Nephron progenitor cell (in vitro differentiated cells): ENCODE data around the gene LRP6.

Experiments used
- DNase-seq: peaks from one replicate; pipeline ENCODE4 v3.0.0; 2021
- H3K27ac Mint-ChIP-seq: 2 replicates; pipeline ENCODE4 v1.8.0; 2021; ENCODE audit warnings: mild to moderate bottlenecking, moderate library complexity, mixed read lengths
- H3K27me3 Mint-ChIP-seq: 2 replicates; pipeline ENCODE4 v1.8.0; 2021; ENCODE audit warnings: mild to moderate bottlenecking, low read depth, mixed read lengths; ENCODE audit not compliant: poor library complexity
- H3K36me3 Mint-ChIP-seq: 2 replicates; pipeline ENCODE4 v1.8.0; 2021; ENCODE audit warnings: low read depth, mixed read lengths
- H3K4me1 Mint-ChIP-seq: 2 replicates; pipeline ENCODE4 v1.8.0; 2021; ENCODE audit warnings: mixed read lengths
- H3K4me3 Mint-ChIP-seq: 2 replicates; pipeline ENCODE4 v1.8.0; 2021; ENCODE audit warnings: mild to moderate bottlenecking, moderate library complexity, mixed read lengths
- H3K9me3 Mint-ChIP-seq: 2 replicates; pipeline ENCODE4 v1.8.0; 2021; ENCODE audit warnings: mild to moderate bottlenecking, moderate library complexity, mixed read lengths
- TF ChIP-seq, protein P1 (sequence below): fragments of 200-600 bp; sonication (generic); IDR thresholded peaks from 2 replicates; pipeline ENCODE4 v1.5.0; 2021; ENCODE audit warnings: antibody characterized with exemption

The LRP6 gene

GRCh38 chr12:12209675-12210074, 57.2 kb downstream of the LRP6 start:
- TF ChIP-seq, protein P1, sequence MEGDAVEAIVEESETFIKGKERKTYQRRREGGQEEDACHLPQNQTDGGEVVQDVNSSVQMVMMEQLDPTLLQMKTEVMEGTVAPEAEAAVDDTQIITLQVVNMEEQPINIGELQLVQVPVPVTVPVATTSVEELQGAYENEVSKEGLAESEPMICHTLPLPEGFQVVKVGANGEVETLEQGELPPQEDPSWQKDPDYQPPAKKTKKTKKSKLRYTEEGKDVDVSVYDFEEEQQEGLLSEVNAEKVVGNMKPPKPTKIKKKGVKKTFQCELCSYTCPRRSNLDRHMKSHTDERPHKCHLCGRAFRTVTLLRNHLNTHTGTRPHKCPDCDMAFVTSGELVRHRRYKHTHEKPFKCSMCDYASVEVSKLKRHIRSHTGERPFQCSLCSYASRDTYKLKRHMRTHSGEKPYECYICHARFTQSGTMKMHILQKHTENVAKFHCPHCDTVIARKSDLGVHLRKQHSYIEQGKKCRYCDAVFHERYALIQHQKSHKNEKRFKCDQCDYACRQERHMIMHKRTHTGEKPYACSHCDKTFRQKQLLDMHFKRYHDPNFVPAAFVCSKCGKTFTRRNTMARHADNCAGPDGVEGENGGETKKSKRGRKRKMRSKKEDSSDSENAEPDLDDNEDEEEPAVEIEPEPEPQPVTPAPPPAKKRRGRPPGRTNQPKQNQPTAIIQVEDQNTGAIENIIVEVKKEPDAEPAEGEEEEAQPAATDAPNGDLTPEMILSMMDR, result no peak
- DNase-seq, result no peak
- no peak overlapping the region for H3K27ac Mint-ChIP-seq
- H3K9me3 Mint-ChIP-seq, result no peaks in the 10 kb centered on the region
- H3K36me3 Mint-ChIP-seq, result peaks cover 34% of the 10 kb centered on the region
- peaks cover 13% of the 10 kb centered on the region for H3K4me1 Mint-ChIP-seq
- no peak overlapping the region for H3K4me3 Mint-ChIP-seq
- no peaks in the 10 kb centered on the region for H3K27me3 Mint-ChIP-seq

DNA sequence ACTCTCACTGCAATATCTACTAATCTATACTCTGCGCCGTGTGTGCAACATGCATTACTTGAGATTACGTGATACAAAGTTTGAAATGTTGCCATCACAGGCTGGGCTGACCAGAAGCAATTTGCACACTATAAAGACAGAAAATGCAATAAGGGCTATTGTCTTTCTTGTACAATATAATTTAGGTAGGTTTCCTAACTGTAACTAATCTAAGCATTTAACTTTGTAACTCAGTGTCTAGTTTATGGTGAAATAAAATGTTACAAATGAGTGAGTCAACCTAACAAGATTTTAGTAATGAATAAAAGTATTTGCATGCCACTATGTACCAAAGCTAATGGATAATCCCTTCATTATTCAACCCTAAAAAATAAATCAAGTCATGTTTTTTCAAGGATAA, 57.8 kb downstream of the LRP6 start:
- TF ChIP-seq, protein P1, result no peak
- H3K4me3 Mint-ChIP-seq, result no peak overlapping the region
- peaks cover 38% of the 10 kb centered on the region for H3K36me3 Mint-ChIP-seq
- no peaks in the 10 kb centered on the region for H3K27me3 Mint-ChIP-seq
- H3K4me1 Mint-ChIP-seq, result peaks cover 7% of the 10 kb centered on the region
- H3K27ac Mint-ChIP-seq, result peak overlapping the region; percentile 16
- H3K9me3 Mint-ChIP-seq, result peaks cover 3% of the 10 kb centered on the region
- DNase-seq, result no peak

DNA sequence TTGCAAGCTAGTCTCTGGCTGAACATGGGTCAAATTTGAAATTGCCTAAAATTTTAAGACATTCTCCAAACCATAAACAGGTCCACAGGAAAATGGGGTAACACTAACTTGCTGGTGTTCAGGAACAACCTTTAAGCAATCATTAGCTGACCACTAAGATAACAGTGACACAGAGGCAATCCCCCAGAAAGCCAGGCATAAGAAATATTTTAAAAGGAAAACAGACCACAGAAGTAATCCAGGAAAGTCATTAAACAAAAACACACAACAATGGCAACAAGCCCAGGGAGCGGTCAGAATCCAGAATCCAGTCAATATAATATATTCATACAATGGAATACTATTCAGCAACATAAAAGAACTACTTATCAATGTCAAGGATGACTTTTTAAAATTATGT, 59.1 kb downstream of the LRP6 start:
- no peak for DNase-seq
- TF ChIP-seq, protein P1, result no peak
- H3K4me1 Mint-ChIP-seq, result no peaks in the 10 kb centered on the region
- no peaks in the 10 kb centered on the region for H3K27me3 Mint-ChIP-seq
- H3K36me3 Mint-ChIP-seq, result peaks cover 47% of the 10 kb centered on the region
- H3K27ac Mint-ChIP-seq, result no peak overlapping the region
- H3K9me3 Mint-ChIP-seq, result peaks cover 4% of the 10 kb centered on the region
- H3K4me3 Mint-ChIP-seq, result no peak overlapping the region

DNA sequence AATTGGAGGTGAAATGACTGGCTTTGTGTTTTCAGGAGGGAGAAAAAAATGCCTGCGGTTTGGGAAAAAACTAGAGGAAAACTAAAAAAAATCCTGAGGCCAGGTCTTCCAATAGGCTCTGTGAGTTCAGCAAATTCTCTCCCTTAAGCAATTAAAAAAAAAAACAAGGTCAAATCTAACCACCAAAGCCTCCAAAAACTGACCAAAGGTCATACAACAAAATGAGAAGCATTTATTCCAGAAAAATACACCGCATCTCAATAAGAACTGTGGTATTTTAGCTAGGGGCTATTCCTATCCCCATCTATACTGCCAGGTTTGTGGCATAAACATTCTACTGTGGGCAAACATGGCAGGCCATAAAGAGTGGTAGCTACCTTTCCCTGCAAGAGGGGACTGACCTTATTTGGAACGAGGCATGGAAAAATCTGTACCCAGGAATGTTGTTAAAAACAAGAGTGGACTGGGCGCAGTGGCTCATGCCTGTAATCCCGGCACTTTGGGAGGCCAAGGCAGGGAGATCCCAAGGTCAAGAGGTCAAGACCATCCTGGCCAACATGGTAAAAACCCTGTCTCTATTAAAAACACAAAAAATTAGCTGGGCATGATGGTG, 60.0 kb downstream of the LRP6 start:
- TF ChIP-seq, protein P1, result no peak
- no peak for DNase-seq
- no peaks in the 10 kb centered on the region for H3K4me1 Mint-ChIP-seq
- H3K4me3 Mint-ChIP-seq, result no peak overlapping the region
- H3K9me3 Mint-ChIP-seq, result peaks cover 4% of the 10 kb centered on the region
- peaks cover 52% of the 10 kb centered on the region for H3K36me3 Mint-ChIP-seq
- no peaks in the 10 kb centered on the region for H3K27me3 Mint-ChIP-seq
- no peak overlapping the region for H3K27ac Mint-ChIP-seq

DNA sequence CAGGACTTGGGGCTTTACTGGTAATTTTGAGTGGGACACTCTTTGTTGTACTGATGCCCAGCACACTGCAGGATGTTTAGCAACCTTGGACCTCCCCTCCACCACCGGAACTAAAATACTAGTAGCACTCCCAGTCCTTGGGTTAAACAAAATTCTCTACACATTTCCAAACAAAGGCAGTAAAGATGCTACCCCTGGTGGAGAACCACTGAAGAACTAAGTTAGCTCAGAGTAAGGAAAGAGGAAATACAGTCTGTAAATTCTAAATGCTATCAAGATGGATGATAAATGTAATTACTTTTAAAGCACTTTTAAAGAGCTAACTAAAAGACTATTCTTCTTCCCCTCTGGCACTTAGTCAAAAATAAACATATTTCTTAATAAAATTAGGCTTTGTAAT, 64.1 kb downstream of the LRP6 start:
- H3K36me3 Mint-ChIP-seq, result peaks cover 70% of the 10 kb centered on the region
- TF ChIP-seq, protein P1, result no peak
- peak overlapping the region; percentile 66 for H3K27ac Mint-ChIP-seq
- no peak overlapping the region for H3K4me3 Mint-ChIP-seq
- no peaks in the 10 kb centered on the region for H3K27me3 Mint-ChIP-seq
- no peak for DNase-seq
- no peaks in the 10 kb centered on the region for H3K4me1 Mint-ChIP-seq
- H3K9me3 Mint-ChIP-seq, result peaks cover 39% of the 10 kb centered on the region

DNA sequence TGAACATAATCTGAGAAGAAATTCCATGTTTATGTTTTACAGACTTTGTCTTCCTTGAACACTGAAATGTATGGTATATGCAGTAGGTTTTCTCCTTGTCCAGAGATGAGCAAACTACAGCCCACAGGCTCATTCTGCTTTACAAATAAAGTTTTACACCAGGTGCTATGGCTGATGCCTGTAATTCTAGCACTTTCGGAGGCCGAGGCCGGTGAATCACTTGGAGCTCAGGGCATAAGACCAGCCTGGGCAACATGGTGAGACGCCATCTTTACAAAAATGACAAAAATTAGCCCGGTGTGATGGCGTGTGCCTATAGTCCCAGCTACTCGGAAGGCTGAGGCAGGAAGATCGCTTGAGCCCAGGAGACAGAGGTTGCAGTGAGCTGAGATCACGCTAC, 64.7 kb downstream of the LRP6 start:
- TF ChIP-seq, protein P1, result no peak
- DNase-seq, result no peak
- H3K4me1 Mint-ChIP-seq, result no peaks in the 10 kb centered on the region
- peaks cover 44% of the 10 kb centered on the region for H3K9me3 Mint-ChIP-seq
- H3K36me3 Mint-ChIP-seq, result peaks cover 74% of the 10 kb centered on the region
- H3K4me3 Mint-ChIP-seq, result no peak overlapping the region
- peak overlapping the region; percentile 66 for H3K27ac Mint-ChIP-seq
- no peaks in the 10 kb centered on the region for H3K27me3 Mint-ChIP-seq
